GM23338 (cell line): ENCODE data around the gene RNU6-8.

ENCODE experiments used
- EZH2phosphoT487 ChIP-seq: fragments of 200-600 bp; sonication (generic); IDR thresholded peaks from one replicate; pipeline ENCODE4 v1.8.1; 2018; ENCODE audit warnings: antibody characterized with exemption; ENCODE audit not compliant: unreplicated experiment
- POLR2AphosphoS5 ChIP-seq: IDR thresholded peaks from 2 replicates; pipeline ENCODE4 v1.6.1; 2016; ENCODE audit warnings: antibody characterized with exemption, low read depth
- TF ChIP-seq, protein P1 (sequence below), 2 experiments: fragments of 200-600 bp in 1 of 2; sonication (generic) in 1 of 2; conservative IDR thresholded peaks; 2 replicates each; pipeline versions ENCODE4 v1.5.1 to v1.6.1; 2016 to 2017; ENCODE audit warnings: antibody characterized with exemption in 2 of 2, low read depth in 2 of 2, mild to moderate bottlenecking in 2 of 2, moderate library complexity in 1 of 2

DNA sequence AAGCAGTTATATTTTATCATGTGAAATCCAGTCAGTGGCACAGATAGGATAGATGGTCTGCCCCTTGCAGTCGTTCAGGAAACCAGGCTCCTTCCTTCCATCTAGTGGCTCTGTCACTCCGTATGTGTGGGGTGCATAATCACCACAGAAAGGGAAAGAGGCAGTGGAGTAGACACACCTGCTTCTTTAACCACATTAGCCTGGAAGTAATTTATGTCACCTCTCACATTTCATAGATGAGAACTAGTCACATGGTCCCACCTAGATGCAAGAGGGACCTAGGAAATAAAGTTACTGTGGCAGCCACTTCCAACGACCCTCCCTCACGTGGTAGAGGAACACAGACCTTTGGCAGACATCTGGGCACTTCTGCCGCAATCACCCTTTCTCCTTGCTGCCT, 14.2 kb upstream of the RNU6-8 start:
- TF ChIP-seq EZH2phosphoT487 (no peak), POLR2AphosphoS5 (no peak)
- TF ChIP-seq, protein P1, sequence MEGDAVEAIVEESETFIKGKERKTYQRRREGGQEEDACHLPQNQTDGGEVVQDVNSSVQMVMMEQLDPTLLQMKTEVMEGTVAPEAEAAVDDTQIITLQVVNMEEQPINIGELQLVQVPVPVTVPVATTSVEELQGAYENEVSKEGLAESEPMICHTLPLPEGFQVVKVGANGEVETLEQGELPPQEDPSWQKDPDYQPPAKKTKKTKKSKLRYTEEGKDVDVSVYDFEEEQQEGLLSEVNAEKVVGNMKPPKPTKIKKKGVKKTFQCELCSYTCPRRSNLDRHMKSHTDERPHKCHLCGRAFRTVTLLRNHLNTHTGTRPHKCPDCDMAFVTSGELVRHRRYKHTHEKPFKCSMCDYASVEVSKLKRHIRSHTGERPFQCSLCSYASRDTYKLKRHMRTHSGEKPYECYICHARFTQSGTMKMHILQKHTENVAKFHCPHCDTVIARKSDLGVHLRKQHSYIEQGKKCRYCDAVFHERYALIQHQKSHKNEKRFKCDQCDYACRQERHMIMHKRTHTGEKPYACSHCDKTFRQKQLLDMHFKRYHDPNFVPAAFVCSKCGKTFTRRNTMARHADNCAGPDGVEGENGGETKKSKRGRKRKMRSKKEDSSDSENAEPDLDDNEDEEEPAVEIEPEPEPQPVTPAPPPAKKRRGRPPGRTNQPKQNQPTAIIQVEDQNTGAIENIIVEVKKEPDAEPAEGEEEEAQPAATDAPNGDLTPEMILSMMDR (conservative IDR thresholded peaks at IDR 0.05; ENCODE audit: low read depth in 2 of 2), result no peak
